ENCODE data around the gene SCPEP1. TPM values are rescaled to one million over a fixed set of nuclear protein-coding genes. Genes with fewer than 3 reads are reported as not detected.

SCPEP1 gene
- total RNA-seq (2022; extraction: Qiagen RNA extraction; ENCODE audit: low read depth): 39.1 to 43.1 TPM (median 42.7 TPM) in 5 replicates

DNA sequence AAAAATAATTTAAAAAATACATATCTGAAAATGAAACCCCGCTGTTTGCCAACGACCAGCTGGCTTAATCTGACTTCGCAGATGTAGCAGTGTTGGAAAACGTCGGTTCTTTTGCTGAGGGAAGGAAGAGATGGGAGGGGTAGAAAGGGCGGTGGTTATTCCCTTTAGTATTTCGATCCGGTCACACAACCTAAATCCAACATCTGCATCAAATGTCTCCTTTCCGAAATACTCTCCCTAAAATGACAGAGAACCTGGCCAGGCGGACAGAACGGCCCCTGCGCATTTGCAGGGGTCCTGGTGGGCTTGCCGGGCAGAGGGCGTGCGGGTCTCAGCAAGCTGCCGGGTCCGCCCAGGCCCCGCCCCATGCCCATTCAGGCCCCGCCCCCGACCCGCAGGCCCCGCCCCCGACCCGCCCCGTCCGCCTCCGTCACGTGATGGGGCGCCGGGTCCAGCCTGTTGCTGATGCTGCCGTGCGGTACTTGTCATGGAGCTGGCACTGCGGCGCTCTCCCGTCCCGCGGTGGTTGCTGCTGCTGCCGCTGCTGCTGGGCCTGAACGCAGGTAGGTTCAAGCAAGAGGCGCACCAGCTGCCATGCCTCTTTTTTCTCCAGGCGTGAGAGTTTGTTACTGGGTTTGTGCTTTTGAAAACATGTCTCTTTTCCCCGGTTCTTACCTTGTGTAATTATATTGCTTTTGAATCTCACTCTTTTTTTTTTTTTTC, at the start of gene SCPEP1:
SCPEP1 (plus strand) TSS at position 459 of the 723 bp plus-strand sequence; CDS start at position 488, 29 bp downstream.

DNA sequence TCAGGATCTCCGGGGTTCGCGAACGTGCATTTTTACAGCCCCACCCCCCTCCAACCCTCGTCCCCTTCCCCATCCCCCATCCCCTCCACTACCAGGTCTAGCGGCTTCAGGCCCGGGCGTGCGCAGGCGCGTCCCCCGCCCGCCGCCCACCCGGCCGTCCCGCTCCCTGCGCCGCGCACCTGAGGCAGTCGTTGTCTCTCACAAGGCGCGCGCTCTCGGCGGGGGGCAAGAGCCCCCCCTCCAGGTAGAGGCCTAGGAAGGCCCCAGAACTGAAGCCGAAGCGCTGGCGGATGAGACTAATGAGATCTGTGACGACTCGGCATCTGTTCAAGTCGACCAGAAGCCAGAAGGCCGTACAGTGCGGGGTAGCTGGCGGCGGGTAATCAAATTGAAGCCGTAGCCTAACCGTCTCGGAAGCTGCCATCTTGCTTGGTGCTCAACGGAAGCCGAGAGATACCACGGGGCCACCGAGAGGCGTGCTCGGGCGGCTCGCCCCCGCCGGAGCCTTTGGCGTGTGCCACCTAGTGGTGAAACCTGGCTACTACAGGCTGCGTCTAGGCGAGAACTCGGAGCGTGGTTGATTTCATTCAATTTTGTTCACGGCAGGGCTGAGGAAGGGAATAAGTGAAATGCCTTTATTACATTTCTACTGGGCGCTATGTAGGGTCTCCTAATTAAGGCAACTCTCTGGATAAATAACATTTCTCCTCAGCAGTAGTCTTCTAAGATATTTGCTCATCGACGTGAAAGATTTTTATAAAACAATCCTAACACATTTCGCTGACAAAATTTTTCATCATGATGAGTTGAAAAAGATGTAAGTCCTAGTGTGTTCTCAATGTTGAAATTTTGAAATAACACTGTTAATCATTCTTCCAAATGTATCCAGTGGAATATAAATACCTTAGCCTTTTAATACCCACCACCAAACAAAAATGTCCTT, 17.1 kb upstream of the SCPEP1 start, which contains the start of gene COIL:
COIL (minus strand) TSS at position 455 of the 943 bp plus-strand sequence; CDS start at position 424, 31 bp downstream.

Other genes starting within 250 kb of the SCPEP1 start
- gene C17orf67, start 144.2 kb upstream of the SCPEP1 start, total RNA-seq (2022; extraction: Qiagen RNA extraction; ENCODE audit: low read depth): 1.3 to 2.5 TPM (median 2.1 TPM) in 5 replicates
- gene DGKE, start 144.0 kb upstream of the SCPEP1 start, total RNA-seq (2022; extraction: Qiagen RNA extraction; ENCODE audit: low read depth): 2.0 to 4.2 TPM (median 3.8 TPM) in 5 replicates
- 73.8 to 94.5 TPM (median 80.2 TPM) in 5 replicates for gene TRIM25, start 64.1 kb upstream of the SCPEP1 start, total RNA-seq (2022; extraction: Qiagen RNA extraction; ENCODE audit: low read depth)
- gene COIL, start 17.1 kb upstream of the SCPEP1 start, total RNA-seq (2022; extraction: Qiagen RNA extraction; ENCODE audit: low read depth): 14.7 to 20.0 TPM (median 18.2 TPM) in 5 replicates
- 46.5 to 56.4 TPM (median 55.1 TPM) in 5 replicates for gene AKAP1, start 107.1 kb downstream of the SCPEP1 start, total RNA-seq (2022; extraction: Qiagen RNA extraction; ENCODE audit: low read depth)

Data from A549 treated with RU486 at 1 μM for 4 hours (cell line).